Measurements from ENCODE around the gene ABI1.

DNA sequence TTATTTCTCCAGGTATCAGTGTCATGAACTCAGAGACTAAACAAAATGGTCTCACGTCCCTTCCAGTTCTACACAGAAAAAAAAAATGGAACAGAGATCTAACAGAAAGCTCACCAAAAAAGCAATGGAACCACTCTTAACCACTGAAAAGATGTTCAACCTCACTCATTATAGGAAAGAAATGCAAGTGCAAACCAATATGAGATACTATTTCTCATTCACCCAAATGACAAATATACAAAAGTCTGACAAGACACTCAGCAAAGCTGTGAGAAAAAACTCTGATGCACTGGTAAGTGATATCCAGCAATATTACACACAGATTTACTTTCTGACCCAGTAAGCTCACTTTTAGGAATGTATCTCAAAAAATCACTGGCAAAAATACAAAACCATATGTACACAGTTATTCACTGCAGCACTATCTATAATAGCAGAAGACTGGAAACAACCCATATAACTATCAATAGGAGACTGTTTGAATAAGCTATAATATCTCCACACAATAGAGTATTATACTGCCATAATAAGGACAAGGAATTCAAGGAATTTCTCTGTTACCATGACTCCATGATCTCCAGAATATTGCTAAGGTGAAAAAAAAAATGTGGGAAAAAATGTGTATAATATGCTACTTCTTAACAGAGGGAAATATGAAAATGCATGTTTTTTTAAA, 36.6 kb downstream of the ABI1 start:
- TF ChIP-seq, protein P1, sequence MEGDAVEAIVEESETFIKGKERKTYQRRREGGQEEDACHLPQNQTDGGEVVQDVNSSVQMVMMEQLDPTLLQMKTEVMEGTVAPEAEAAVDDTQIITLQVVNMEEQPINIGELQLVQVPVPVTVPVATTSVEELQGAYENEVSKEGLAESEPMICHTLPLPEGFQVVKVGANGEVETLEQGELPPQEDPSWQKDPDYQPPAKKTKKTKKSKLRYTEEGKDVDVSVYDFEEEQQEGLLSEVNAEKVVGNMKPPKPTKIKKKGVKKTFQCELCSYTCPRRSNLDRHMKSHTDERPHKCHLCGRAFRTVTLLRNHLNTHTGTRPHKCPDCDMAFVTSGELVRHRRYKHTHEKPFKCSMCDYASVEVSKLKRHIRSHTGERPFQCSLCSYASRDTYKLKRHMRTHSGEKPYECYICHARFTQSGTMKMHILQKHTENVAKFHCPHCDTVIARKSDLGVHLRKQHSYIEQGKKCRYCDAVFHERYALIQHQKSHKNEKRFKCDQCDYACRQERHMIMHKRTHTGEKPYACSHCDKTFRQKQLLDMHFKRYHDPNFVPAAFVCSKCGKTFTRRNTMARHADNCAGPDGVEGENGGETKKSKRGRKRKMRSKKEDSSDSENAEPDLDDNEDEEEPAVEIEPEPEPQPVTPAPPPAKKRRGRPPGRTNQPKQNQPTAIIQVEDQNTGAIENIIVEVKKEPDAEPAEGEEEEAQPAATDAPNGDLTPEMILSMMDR (conservative IDR thresholded peaks at IDR 0.05), result no peak
- no peak for TF ChIP-seq EZH2 (IDR thresholded peaks at IDR 0.05; ENCODE audit: low read depth)

Measured in PC-9 (cell line).